K562 (cell line): Measurements from ENCODE around the gene ABCA7. TPM values are rescaled to one million over a fixed set of nuclear protein-coding genes. Genes with fewer than 3 reads are reported as not detected.

Source experiments
- CREBBP ChIP-seq: IDR thresholded peaks from one replicate; pipeline ENCODE4 v1.6.1; 2012; ENCODE audit warnings: low read depth, mild to moderate bottlenecking, control low read depth, inconsistent platforms, low read length
- DLX4 ChIP-seq: fragments of 250-450 bp; sonication (Bioruptor Pico); IDR thresholded peaks from 2 replicates; pipeline ENCODE4 v1.6.1; 2021; ENCODE audit warnings: mild to moderate bottlenecking
- E2F8 ChIP-seq: fragments of 450-650 bp; IDR thresholded peaks from 2 replicates; pipeline ENCODE4 v1.7.1; 2018; ENCODE audit warnings: mild to moderate bottlenecking, low read depth; ENCODE audit not compliant: partially characterized antibody
- FOXJ2 ChIP-seq: fragments of 200-800 bp; sonication (Bioruptor generic); IDR thresholded peaks from 2 replicates; pipeline ENCODE4 v1.6.1; 2016; ENCODE audit warnings: missing genetic modification characterization, missing compliant biosample characterization
- GABPA ChIP-seq: fragments of 200-800 bp; sonication (Bioruptor generic); conservative IDR thresholded peaks from 2 replicates; pipeline ENCODE4 v1.6.1; 2016; ENCODE audit warnings: low read depth, missing genetic modification characterization, missing compliant biosample characterization
- HDAC6 ChIP-seq: IDR thresholded peaks from 2 replicates; pipeline ENCODE4 v1.6.1; 2012; ENCODE audit warnings: low read depth, mild to moderate bottlenecking, control low read depth, inconsistent platforms, low read length, moderate library complexity
- HNRNPH1 ChIP-seq: fragments of 200-400 bp; formaldehyde crosslinking; optimal IDR thresholded peaks from 2 replicates; pipeline ENCODE3; 2017; ENCODE audit warnings: low read depth, mild to moderate bottlenecking, low read length, moderate library complexity
- HNRNPK ChIP-seq: fragments of 200-400 bp; formaldehyde crosslinking; IDR thresholded peaks from one replicate; pipeline ENCODE4 v1.6.1; 2018; ENCODE audit warnings: mild to moderate bottlenecking, low read depth, low read length; ENCODE audit not compliant: poor library complexity, severe bottlenecking
- MED1 ChIP-seq: sonication (generic); formaldehyde crosslinking; IDR thresholded peaks from 2 replicates; pipeline ENCODE4 v1.8.1; 2023; ENCODE audit warnings: missing genetic modification reagents, borderline replicate concordance
- NCOA4 ChIP-seq: fragments of 450-650 bp; IDR thresholded peaks from 2 replicates; pipeline ENCODE4 v1.6.1; 2018; ENCODE audit warnings: mild to moderate bottlenecking; ENCODE audit not compliant: partially characterized antibody
- POLR3A ChIP-seq: IDR thresholded peaks from 2 replicates; pipeline ENCODE4 v1.6.1; 2011; ENCODE audit warnings: borderline replicate concordance, mild to moderate bottlenecking, moderate library complexity; ENCODE audit not compliant: insufficient read length, insufficient read depth; ENCODE audit errors: extremely low read depth
- RFX5 ChIP-seq: IDR thresholded peaks from 2 replicates; pipeline ENCODE4 v1.6.1; 2011; ENCODE audit warnings: low read depth, mild to moderate bottlenecking, improper control_type of control experiment, low read length
- SIX5 ChIP-seq, 2 experiments: IDR thresholded peaks; 2 replicates each; pipeline ENCODE4 v1.6.1; 2011; ENCODE audit warnings: low read length in 2 of 2, borderline replicate concordance in 1 of 2, low read depth in 1 of 2, mild to moderate bottlenecking in 1 of 2, moderate library complexity in 1 of 2; ENCODE audit not compliant: insufficient read depth in 1 of 2
- TCFL5 ChIP-seq: fragments of 250-450 bp; sonication (Bioruptor Pico); conservative IDR thresholded peaks from 2 replicates; pipeline ENCODE4 v1.6.1; 2021; ENCODE audit warnings: mild to moderate bottlenecking, moderate library complexity, matching md5 sums
- TGIF2 ChIP-seq: sonication (generic); formaldehyde crosslinking; IDR thresholded peaks from 2 replicates; pipeline ENCODE4 v1.8.1; 2022; ENCODE audit warnings: mild to moderate bottlenecking, missing genetic modification reagents, moderate library complexity
- THRA ChIP-seq: fragments of 450-650 bp; IDR thresholded peaks from 2 replicates; pipeline ENCODE4 v1.6.1; 2017; ENCODE audit warnings: mild to moderate bottlenecking, moderate library complexity
- ZNF354B ChIP-seq: fragments of 250-450 bp; sonication (Bioruptor Pico); IDR thresholded peaks from 2 replicates; pipeline ENCODE4 v1.4.0; 2020
- ZNF695 ChIP-seq: fragments of 450-650 bp; formaldehyde crosslinking; IDR thresholded peaks from 2 replicates; pipeline ENCODE4 v1.4.0; 2020; ENCODE audit warnings: mild to moderate bottlenecking, moderate library complexity
- ZNF707 ChIP-seq: fragments of 250-450 bp; sonication (Bioruptor Pico); conservative IDR thresholded peaks from 2 replicates; pipeline ENCODE4 v1.8.0; 2022; ENCODE audit warnings: inconsistent platforms, mild to moderate bottlenecking, moderate library complexity
- polyA plus RNA-seq, 8 experiments: library from polyadenylated mRNA; depleted of rRNA in 4 of 8; stranded (reverse) in 5 of 8; unstranded in 3 of 8; fragments of >200 nt; fragmentation: Nextera tagmentation in 2 of 8; fragmentation: Illumina TruSeq in 1 of 8; extraction: Ambion mirVana in 2 of 8; extraction: Trizol in 1 of 8; gene quantifications; 2 replicates each; pipeline versions ENCODE4 v1.2.1 to v1.2.3, GENCODE V29; 2011 to 2014; ENCODE audit warnings: inconsistent platforms in 1 of 8, missing spikeins in 1 of 8
- total RNA-seq, 7 experiments: library from RNA; depleted of rRNA in 6 of 7; stranded (reverse); fragments of >200 nt in 6 of 7; fragmentation: Illumina TruSeq in 2 of 7; extraction: Trizol in 2 of 7; gene quantifications; 2 replicates each; pipeline versions ENCODE4 v1.2.1 to v1.2.3, GENCODE V29; 2011 to 2021; ENCODE audit warnings: low replicate concordance in 1 of 7
- TF ChIP-seq, protein P1 (sequence below): fragments of 450-650 bp; formaldehyde crosslinking; IDR thresholded peaks from 2 replicates; pipeline ENCODE4 v1.4.0; 2020; ENCODE audit warnings: mild to moderate bottlenecking
- TF ChIP-seq, protein P2 (sequence below): fragments of 450-650 bp; conservative IDR thresholded peaks from 2 replicates; pipeline ENCODE4 v1.6.1; 2016; ENCODE audit warnings: missing genetic modification characterization, low read depth, mild to moderate bottlenecking, missing compliant biosample characterization, moderate library complexity

ABCA7 gene
- total and polyA plus RNA-seq, 9 of the 15 experiments (the other 6 are each of a cell fraction or from before 2014, with no cell fraction given), result 2.3 to 96.1 (median 31.2) TPM

- no peak for TF ChIP-seq E2F8
- TF ChIP-seq HDAC6, result no peak
- no peak for TF ChIP-seq THRA
- TF ChIP-seq SIX5 (IDR thresholded peaks at IDR 0.05; ENCODE audit: borderline replicate concordance in 1 of 2, insufficient read depth in 1 of 2, low read depth in 1 of 2, low read length in 2 of 2), result no peak
- TF ChIP-seq, protein P1, sequence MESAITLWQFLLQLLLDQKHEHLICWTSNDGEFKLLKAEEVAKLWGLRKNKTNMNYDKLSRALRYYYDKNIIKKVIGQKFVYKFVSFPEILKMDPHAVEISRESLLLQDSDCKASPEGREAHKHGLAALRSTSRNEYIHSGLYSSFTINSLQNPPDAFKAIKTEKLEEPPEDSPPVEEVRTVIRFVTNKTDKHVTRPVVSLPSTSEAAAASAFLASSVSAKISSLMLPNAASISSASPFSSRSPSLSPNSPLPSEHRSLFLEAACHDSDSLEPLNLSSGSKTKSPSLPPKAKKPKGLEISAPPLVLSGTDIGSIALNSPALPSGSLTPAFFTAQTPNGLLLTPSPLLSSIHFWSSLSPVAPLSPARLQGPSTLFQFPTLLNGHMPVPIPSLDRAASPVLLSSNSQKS (CRISPR knock-in tag), result no peak
- TF ChIP-seq DLX4, result no peak
- no peak for TF ChIP-seq TCFL5 (CRISPR knock-in tag)
- no peak for TF ChIP-seq GABPA (tag)
- no peak for TF ChIP-seq RFX5
- TF ChIP-seq, protein P2, sequence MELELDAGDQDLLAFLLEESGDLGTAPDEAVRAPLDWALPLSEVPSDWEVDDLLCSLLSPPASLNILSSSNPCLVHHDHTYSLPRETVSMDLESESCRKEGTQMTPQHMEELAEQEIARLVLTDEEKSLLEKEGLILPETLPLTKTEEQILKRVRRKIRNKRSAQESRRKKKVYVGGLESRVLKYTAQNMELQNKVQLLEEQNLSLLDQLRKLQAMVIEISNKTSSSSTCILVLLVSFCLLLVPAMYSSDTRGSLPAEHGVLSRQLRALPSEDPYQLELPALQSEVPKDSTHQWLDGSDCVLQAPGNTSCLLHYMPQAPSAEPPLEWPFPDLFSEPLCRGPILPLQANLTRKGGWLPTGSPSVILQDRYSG (tag), result 0 out of 2 replicates have a peak, but pooled peaks have one; percentile 53
- TF ChIP-seq FOXJ2, result no peak
- TF ChIP-seq NCOA4, result no peak
- TF ChIP-seq MED1 (CRISPR knock-in tag), result no peak
- TF ChIP-seq TGIF2, result no peak
- TF ChIP-seq CREBBP, result no peak
- TF ChIP-seq HNRNPK, result no peak
- TF ChIP-seq POLR3A, result no peak
- TF ChIP-seq ZNF695 (CRISPR knock-in tag), result no peak
- TF ChIP-seq ZNF354B, result no peak
- no peak for TF ChIP-seq ZNF707 (CRISPR knock-in tag)
- no peak for TF ChIP-seq HNRNPH1
Measured at GRCh38 chr19:1112268-1113029, 72.5 kb downstream of the ABCA7 start (continued).
